ENCODE results near the gene VAV1.
A peak's percentile ranks its signal among the peaks of the same experiment; 100 is the strongest.

The VAV1 gene

GRCh38 chr19:6740589-6741343, 31.7 kb upstream of the VAV1 start:
- H4K20me1 ChIP-seq (ENCODE audit: insufficient read depth, low read length), result no peaks in the 10 kb centered on the region
- no peaks in the 10 kb centered on the region for H3K27me3 ChIP-seq (replicated peaks; ENCODE audit: insufficient read depth, low read length)
- H2AFZ ChIP-seq (ENCODE audit: low read length), result peak overlapping the region; percentile 79
- H3K79me2 ChIP-seq (ENCODE audit: low read length), result peaks cover 38% of the 10 kb centered on the region
- no peak for TF ChIP-seq EZH2phosphoT487 (IDR thresholded peaks at IDR 0.05; ENCODE audit: low read length)
- no peak for TF ChIP-seq EZH2 (optimal IDR thresholded peaks at IDR 0.05; ENCODE audit: low read depth, low read length)
- TF ChIP-seq CTCF (IDR thresholded peaks at IDR 0.05; ENCODE audit: low read length), result no peak
- peaks cover 6% of the 10 kb centered on the region; the same call in 1 of the 2 replicates for H3K36me3 ChIP-seq (replicated peaks; ENCODE audit: insufficient read depth, low read length)
- H3K9me3 ChIP-seq (replicated peaks; ENCODE audit: insufficient read depth, low read length), result no peaks in the 10 kb centered on the region
- H3K9me2 ChIP-seq (replicated peaks; ENCODE audit: insufficient read depth, low read length), result no peaks in the 10 kb centered on the region
- H3K4me3 ChIP-seq (ENCODE audit: low read length), result peak overlapping the region; percentile 96
- peak overlapping the region; percentile 87 for H3K4me2 ChIP-seq (ENCODE audit: low read depth, low read length)
- H3K4me1 ChIP-seq (ENCODE audit: low read length), result peaks cover 21% of the 10 kb centered on the region
- H3K9ac ChIP-seq (ENCODE audit: low read length), result peak overlapping the region; percentile 77
- peaks cover 35% of the 10 kb centered on the region for H3F3A ChIP-seq (ENCODE audit: insufficient read depth, low read length)
- DNase-seq, result no peak
- H3K27ac ChIP-seq (ENCODE audit: low read length), result no peak overlapping the region; the same call in 1 of the 2 replicates

GRCh38 chr19:6743066-6743465, 29.4 kb upstream of the VAV1 start:
- Histone ChIP-seq H3K79me2 (ENCODE audit: low read length) (peaks cover 33% of the 10 kb centered on the region), H3K9me3 (replicated peaks; ENCODE audit: insufficient read depth, low read length) (no peaks in the 10 kb centered on the region), H3K4me2 (ENCODE audit: low read depth, low read length) (no peak overlapping the region), H3K27ac (ENCODE audit: low read length) (no peak overlapping the region), H3K4me3 (ENCODE audit: low read length) (no peak overlapping the region), H3K27me3 (replicated peaks; ENCODE audit: insufficient read depth, low read length) (no peaks in the 10 kb centered on the region), H3K9ac (ENCODE audit: low read length) (no peak overlapping the region), H4K20me1 (ENCODE audit: insufficient read depth, low read length) (no peaks in the 10 kb centered on the region), H3K9me2 (replicated peaks; ENCODE audit: insufficient read depth, low read length) (no peaks in the 10 kb centered on the region), H2AFZ (ENCODE audit: low read length) (no peak overlapping the region), H3K36me3 (replicated peaks; ENCODE audit: insufficient read depth, low read length) (peaks cover 15% of the 10 kb centered on the region), H3K4me1 (ENCODE audit: low read length) (peaks cover 17% of the 10 kb centered on the region), H3F3A (ENCODE audit: insufficient read depth, low read length) (peaks cover 23% of the 10 kb centered on the region)
- DNase-seq, result no peak
- no peak for TF ChIP-seq EZH2phosphoT487 (IDR thresholded peaks at IDR 0.05; ENCODE audit: low read length)
- TF ChIP-seq EZH2 (optimal IDR thresholded peaks at IDR 0.05; ENCODE audit: low read depth, low read length), result no peak

- Histone ChIP-seq H3K27me3 (replicated peaks; ENCODE audit: insufficient read depth, low read length) (no peaks in the 10 kb centered on the region), H3K9me3 (replicated peaks; ENCODE audit: insufficient read depth, low read length) (no peaks in the 10 kb centered on the region), H3K4me3 (ENCODE audit: low read length) (no peak overlapping the region), H3K27ac (ENCODE audit: low read length) (no peak overlapping the region), H2AFZ (ENCODE audit: low read length) (no peak overlapping the region), H3K79me2 (ENCODE audit: low read length) (peaks cover 33% of the 10 kb centered on the region), H3K4me2 (ENCODE audit: low read depth, low read length) (no peak overlapping the region), H3F3A (ENCODE audit: insufficient read depth, low read length) (peaks cover 15% of the 10 kb centered on the region), H3K36me3 (replicated peaks; ENCODE audit: insufficient read depth, low read length) (peaks cover 18% of the 10 kb centered on the region), H3K4me1 (ENCODE audit: low read length) (peaks cover 9% of the 10 kb centered on the region), H4K20me1 (ENCODE audit: insufficient read depth, low read length) (no peaks in the 10 kb centered on the region), H3K9me2 (replicated peaks; ENCODE audit: insufficient read depth, low read length) (no peaks in the 10 kb centered on the region), H3K9ac (ENCODE audit: low read length) (no peak overlapping the region)
- no peak for TF ChIP-seq CTCF (IDR thresholded peaks at IDR 0.05; ENCODE audit: low read length)
- TF ChIP-seq EZH2phosphoT487 (IDR thresholded peaks at IDR 0.05; ENCODE audit: low read length), result no peak
- TF ChIP-seq EZH2 (optimal IDR thresholded peaks at IDR 0.05; ENCODE audit: low read depth, low read length), result no peak
- no peak for DNase-seq
These were observed 28.7 kb upstream of the VAV1 start for GRCh38 chr19:6743714-6744380.

All from MM.1S (cell line).